Type B pancreatic cell (in vitro differentiated cells): ENCODE data around the gene HOXA7. TPM values are rescaled to one million over a fixed set of nuclear protein-coding genes. Genes with fewer than 3 reads are reported as not detected.

Source experiments
- DNase-seq: peaks from one replicate; pipeline ENCODE4 v3.0.0; 2021; ENCODE audit warnings: mixed read lengths; ENCODE audit not compliant: unreplicated experiment; ENCODE audit errors: extremely low spot score
- H3K27ac Mint-ChIP-seq: 2 replicates; pipeline ENCODE4 v1.8.0; 2021; ENCODE audit warnings: mild to moderate bottlenecking, mixed read lengths
- H3K27me3 Mint-ChIP-seq: 2 replicates; pipeline ENCODE4 v1.8.0; 2021; ENCODE audit warnings: mixed read lengths
- H3K36me3 Mint-ChIP-seq: 2 replicates; pipeline ENCODE4 v1.8.0; 2021; ENCODE audit warnings: mixed read lengths
- H3K4me1 Mint-ChIP-seq: one replicate; pipeline ENCODE4 v1.8.0; 2021; ENCODE audit warnings: mixed read lengths; ENCODE audit not compliant: unreplicated experiment
- H3K4me3 Mint-ChIP-seq: 2 replicates; pipeline ENCODE4 v1.8.0; 2021; ENCODE audit warnings: mild to moderate bottlenecking, mixed read lengths
- H3K9me3 Mint-ChIP-seq: 2 replicates; pipeline ENCODE4 v1.8.0; 2021; ENCODE audit warnings: mixed read lengths
- CTCF ChIP-seq: fragments of 200-600 bp; sonication (generic); conservative IDR thresholded peaks from 2 replicates; pipeline ENCODE4 v1.5.0; 2021; ENCODE audit warnings: antibody characterized with exemption, mild to moderate bottlenecking
- total RNA-seq: library from RNA; stranded (reverse); gene quantifications from 2 replicates; pipeline ENCODE4 v1.2.1, GENCODE V29; 2021; ENCODE audit warnings: low replicate concordance

HOXA7 gene
- total RNA-seq, 1 donor from 2014 or later = 6.2 TPM

- peaks cover 15% of the 10 kb centered on the region for H3K4me1 Mint-ChIP-seq
- peaks cover 85% of the 10 kb centered on the region for H3K27me3 Mint-ChIP-seq
- no peak overlapping the region for H3K27ac Mint-ChIP-seq
- no peak for TF ChIP-seq CTCF
- H3K36me3 Mint-ChIP-seq = no peaks in the 10 kb centered on the region
- DNase-seq = no peak
- no peaks in the 10 kb centered on the region for H3K9me3 Mint-ChIP-seq
- H3K4me3 Mint-ChIP-seq = peak overlapping the region; percentile 84
These were observed 14.8 kb upstream of the HOXA7 start for GRCh38 chr7:27171325-27171636.

DNA sequence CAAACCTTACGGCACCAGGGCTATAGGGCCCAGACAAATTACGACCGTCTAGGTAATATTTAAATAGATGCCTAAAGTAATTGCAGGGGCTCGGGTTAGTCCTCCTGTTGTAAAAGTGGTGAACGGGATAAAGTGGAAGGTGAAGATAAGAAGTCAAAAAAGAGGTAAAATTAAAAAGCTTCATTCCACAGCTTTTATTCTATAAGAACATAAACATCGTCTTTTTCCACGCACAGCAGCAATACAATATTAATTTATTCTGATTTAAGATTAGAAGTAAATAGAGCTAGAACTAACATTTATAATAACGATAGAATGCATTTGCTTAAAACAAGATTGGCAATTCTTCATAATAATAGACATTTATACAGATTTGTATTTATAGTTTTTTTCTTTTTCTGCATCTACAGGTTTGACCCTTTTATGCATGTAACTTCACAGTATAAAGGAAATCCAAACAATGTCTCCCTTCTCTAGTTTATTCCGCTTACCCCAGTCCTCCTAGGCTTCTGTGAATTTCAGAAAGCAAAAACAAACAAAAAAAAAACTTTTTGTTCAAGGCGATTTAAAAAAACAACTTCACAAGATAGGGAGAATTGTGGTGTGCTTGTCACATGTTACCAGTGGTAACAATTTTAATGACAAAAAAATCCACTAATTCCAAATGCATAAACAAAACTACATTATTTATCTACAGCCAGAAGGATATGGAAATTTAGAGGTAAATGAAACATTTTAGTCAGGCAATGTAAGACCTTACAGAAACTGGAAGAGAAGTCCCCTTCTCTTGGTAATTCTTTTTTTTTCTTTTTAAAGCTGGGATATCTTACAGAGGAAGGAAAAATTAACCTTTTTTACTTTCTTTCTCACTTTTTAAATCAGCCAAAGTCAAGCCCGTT lies 14.2 kb upstream of the HOXA7 start:
- Mint-ChIP-seq H3K4me3 (peak overlapping the region; percentile 38), H3K27ac (no peak overlapping the region), H3K27me3 (peaks cover 84% of the 10 kb centered on the region), H3K4me1 (peaks cover 17% of the 10 kb centered on the region), H3K36me3 (no peaks in the 10 kb centered on the region), H3K9me3 (no peaks in the 10 kb centered on the region)
- TF ChIP-seq CTCF = no peak
- DNase-seq = no peak

GRCh38 chr7:27169658-27170425 lies 13.4 kb upstream of the HOXA7 start:
- Mint-ChIP-seq H3K9me3 (no peaks in the 10 kb centered on the region), H3K4me1 (peaks cover 19% of the 10 kb centered on the region), H3K4me3 (peak overlapping the region; percentile 77), H3K36me3 (no peaks in the 10 kb centered on the region), H3K27me3 (peaks cover 81% of the 10 kb centered on the region), H3K27ac (no peak overlapping the region)
- DNase-seq = no peak
- TF ChIP-seq CTCF = no peak

DNA sequence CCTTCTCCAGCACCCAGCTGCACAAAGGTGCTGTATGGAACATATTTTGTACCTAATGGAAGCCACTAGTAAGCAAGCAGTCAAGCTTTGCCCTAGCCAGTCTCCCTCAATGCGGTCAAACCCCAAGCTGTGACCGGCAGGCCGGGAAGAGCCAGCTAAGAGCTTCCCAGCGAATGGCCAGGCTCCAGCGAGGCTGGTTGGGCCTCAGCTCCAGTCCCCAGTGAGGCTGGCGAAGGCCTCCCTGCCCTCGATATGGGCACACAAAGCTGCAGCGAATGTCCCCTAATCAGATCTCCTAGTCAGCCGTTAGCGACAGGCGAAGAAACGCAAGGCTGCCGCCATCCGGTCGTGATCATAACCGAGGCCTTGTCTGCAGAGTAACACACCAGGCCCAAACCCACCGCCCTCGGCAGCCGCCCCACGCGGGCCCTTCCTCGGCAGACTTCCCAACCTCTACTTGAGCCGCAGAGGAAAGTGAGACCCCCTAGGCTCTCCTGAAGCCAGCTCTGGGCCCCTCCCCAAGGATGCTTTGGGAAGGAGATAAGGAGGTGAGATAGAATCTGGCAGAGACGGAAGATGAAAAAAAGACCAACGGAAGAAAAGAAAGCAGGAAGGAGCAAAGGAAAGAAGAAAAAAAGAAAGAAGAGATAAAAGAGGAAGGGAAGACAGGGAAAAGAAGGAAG lies 11.9 kb upstream of the HOXA7 start:
- no peaks in the 10 kb centered on the region for H3K9me3 Mint-ChIP-seq
- H3K27me3 Mint-ChIP-seq = peaks cover 87% of the 10 kb centered on the region
- H3K4me3 Mint-ChIP-seq = peak overlapping the region; percentile 69
- H3K4me1 Mint-ChIP-seq = peaks cover 25% of the 10 kb centered on the region
- no peak for DNase-seq
- TF ChIP-seq CTCF = no peak
- peak overlapping the region; percentile 32 for H3K27ac Mint-ChIP-seq
- no peaks in the 10 kb centered on the region for H3K36me3 Mint-ChIP-seq

DNA sequence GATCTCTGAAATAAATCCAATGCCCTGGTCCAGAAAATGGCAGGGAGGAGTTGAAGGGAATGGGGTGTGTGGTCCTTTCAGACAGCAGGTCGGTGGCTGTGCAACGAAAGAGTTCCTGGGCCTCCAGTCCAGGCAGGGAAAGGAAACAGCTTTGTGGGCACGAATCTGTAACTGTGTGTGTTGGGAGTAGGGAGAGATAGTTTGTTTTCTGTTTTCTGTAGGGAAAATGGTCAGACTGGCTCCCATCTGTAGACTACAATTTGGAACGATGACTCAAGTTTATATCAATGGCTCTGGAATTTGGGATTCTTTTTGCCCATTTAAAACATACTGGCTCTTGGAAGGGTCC lies 11.4 kb upstream of the HOXA7 start:
- peaks cover 89% of the 10 kb centered on the region for H3K27me3 Mint-ChIP-seq
- H3K27ac Mint-ChIP-seq = peak overlapping the region; percentile 32
- no peak for TF ChIP-seq CTCF
- H3K9me3 Mint-ChIP-seq = no peaks in the 10 kb centered on the region
- H3K4me1 Mint-ChIP-seq = peaks cover 25% of the 10 kb centered on the region
- DNase-seq = no peak
- H3K4me3 Mint-ChIP-seq = peak overlapping the region; percentile 69
- H3K36me3 Mint-ChIP-seq = no peaks in the 10 kb centered on the region
